OCI-LY7 (cell line): ENCODE data around the gene TRMO.

ENCODE experiments used
- CTCF ChIP-seq: fragments of 200-600 bp; sonication (generic); conservative IDR thresholded peaks from 2 replicates; pipeline ENCODE4 v1.5.1; 2014; ENCODE audit warnings: mild to moderate bottlenecking, antibody characterized with exemption, low read length, moderate library complexity, mixed read lengths
- EZH2phosphoT487 ChIP-seq: fragments of 200-600 bp; sonication (generic); IDR thresholded peaks from 2 replicates; pipeline ENCODE4 v1.6.1; 2018; ENCODE audit warnings: low read depth, borderline replicate concordance, mild to moderate bottlenecking, mixed run types, antibody characterized with exemption, low read length, moderate library complexity, mixed read lengths

DNA sequence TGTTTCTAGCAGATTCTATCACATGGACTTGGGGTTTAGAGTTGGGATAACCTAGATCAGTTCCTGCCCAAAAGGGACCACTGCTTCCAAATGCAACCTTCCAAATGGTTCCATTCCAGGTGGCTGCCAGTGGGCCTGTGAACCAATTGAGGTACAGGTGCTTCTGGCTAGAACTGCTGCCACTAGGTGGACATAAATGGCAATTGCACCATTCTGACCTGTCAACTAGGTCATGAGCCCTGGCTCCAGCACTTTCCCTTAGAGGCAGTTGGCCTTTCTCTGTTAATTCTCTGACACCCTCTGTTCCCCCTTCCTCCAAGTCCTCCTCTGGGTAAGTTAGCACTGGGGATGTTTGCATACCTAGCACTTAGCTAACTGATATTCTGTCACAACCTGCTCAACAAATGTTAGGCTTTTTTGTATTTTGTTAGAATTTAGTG is 32.3 kb upstream of the TRMO start:
- TF ChIP-seq EZH2phosphoT487 = no peak
- peak; percentile 93 for TF ChIP-seq CTCF
